ENCODE results near the gene SLC5A10.

GRCh38 chr17:19020016-19020415 is 68.1 kb downstream of the SLC5A10 start:
- TF ChIP-seq CTCF (optimal IDR thresholded peaks at IDR 0.05 in 1 of 3, IDR thresholded peaks at IDR 0.05 in 1 of 3, conservative IDR thresholded peaks at IDR 0.05 in 1 of 3; ENCODE audit: extremely low read depth in 1 of 3, insufficient read depth in 2 of 3, low read length in 3 of 3) (no peak), EZH2 (IDR thresholded peaks at IDR 0.05; ENCODE audit: low read length) (no peak)

Data from keratinocyte (primary cell).